Spinal cord (tissue), 10 donors: ENCODE measurements around the gene E4F1. TPM values are rescaled to one million over a fixed set of nuclear protein-coding genes. Genes with fewer than 3 reads are reported as not detected.

Experiments used
- DNase-seq, 6 donors: peaks; one replicate each; pipeline versions ENCODE4 v3.0.0 to v3.0.0-alpha.2; 2013 to 2015; ENCODE audit warnings: low spot score in 6 of 6, low read depth in 4 of 6
- H3K27ac ChIP-seq: one replicate; pipeline ENCODE4 v1.5.1; 2013; ENCODE audit warnings: low read depth, low read length, control low read depth
- H3K27me3 ChIP-seq: one replicate; pipeline ENCODE4 v1.6.1; 2013; ENCODE audit warnings: low read length; ENCODE audit not compliant: control insufficient read depth, insufficient read depth
- H3K36me3 ChIP-seq: one replicate; pipeline ENCODE4 v1.6.1; 2013; ENCODE audit warnings: low read length; ENCODE audit not compliant: control insufficient read depth, insufficient read depth
- H3K4me1 ChIP-seq: one replicate; pipeline ENCODE4 v1.6.1; 2013; ENCODE audit warnings: low read length; ENCODE audit not compliant: control insufficient read depth, insufficient read depth
- H3K4me3 ChIP-seq: one replicate; pipeline ENCODE4 v1.5.1; 2013; ENCODE audit warnings: low read depth, low read length, control low read depth
- H3K9me3 ChIP-seq: one replicate; pipeline ENCODE4 v1.6.1; 2013; ENCODE audit warnings: low read length; ENCODE audit not compliant: control insufficient read depth, insufficient read depth
- WGBS: methylation state at CpG from one replicate; pipeline ENCODE4 v1.1.5; 2013; ENCODE audit warnings: missing lambda C conversion rate; ENCODE audit not compliant: insufficient coverage; 5-methylcytosine and 5-hydroxymethylcytosine counted together
- polyA plus RNA-seq, 2 donors: library from polyadenylated mRNA; unstranded; fragments of 120-200 nt; gene quantifications; one replicate each; pipeline ENCODE4 v1.2.1, GENCODE V29; 2013; ENCODE audit not compliant: insufficient read length in 2 of 2
- total RNA-seq, 2 donors: library from RNA; depleted of rRNA in 1 of 2; stranded (reverse); fragments of 120-200 nt in 1 of 2; fragments of >200 nt in 1 of 2; gene quantifications; one replicate each; pipeline versions ENCODE4 v1.2.3 to v1.2.4, GENCODE V29; 2013 to 2014
- donor health status: healthy.

The E4F1 gene
- total and polyA plus RNA-seq, 4 donors, result 18.0 to 31.9 (median 29.5) TPM

DNA sequence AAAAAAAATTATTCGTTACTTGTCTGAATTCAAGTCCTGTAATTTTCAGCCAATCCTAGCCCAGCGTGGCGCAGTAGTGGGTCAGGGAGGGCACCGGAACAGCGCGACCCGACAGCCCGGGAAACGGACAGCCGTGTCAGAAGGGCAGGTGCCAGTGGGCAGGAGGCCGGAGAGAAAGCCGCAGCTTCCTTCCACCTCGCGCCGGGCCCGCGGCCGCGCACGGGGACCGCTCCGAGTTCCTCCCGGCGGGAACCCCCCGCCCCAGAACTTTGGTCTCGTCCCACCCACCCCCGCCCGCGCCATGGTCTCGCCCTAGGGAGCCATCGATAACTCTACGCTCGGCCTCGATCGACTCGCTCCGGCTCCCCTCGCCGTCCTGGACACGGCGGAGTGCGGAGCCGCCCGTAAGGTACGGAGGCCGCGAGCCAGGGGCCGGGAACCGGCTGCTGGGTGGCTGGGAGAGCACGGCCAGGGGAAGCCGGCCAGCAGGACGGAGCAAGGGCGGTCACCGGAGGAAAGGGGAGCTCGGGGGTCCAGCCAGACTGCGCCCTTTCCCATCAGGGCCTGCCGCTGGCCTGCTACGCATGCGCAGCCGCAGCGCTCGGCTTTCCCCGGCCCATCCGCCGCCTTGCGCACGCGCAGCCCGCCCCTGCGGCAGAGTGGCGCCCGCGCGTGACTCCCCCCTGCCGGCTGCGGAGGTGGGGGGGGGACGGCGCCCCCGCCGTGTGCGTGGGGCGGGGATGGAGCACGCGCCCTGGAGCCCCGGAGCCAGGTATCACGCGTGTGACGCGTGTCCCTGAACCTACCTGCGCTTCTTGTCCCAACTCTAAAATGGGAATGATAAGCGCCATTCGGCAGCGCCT, 18.1 kb upstream of the E4F1 start, which contains the start of gene MLST8:
MLST8 (plus strand) TSS at position 351 of the 863 bp plus-strand sequence. CDS start 632 bp downstream, outside the sequence.
- Histone ChIP-seq H3K9me3 (no peaks in the 10 kb centered on the region), H3K36me3 (peaks cover 43% of the 10 kb centered on the region), H3K4me3 (peak within 1 kb of the TSS; percentile 90), H3K27ac (peak within 1 kb of the TSS; percentile 95), H3K4me1 (peaks cover 30% of the 10 kb centered on the region), H3K27me3 (no peaks in the 10 kb centered on the region)
- peak; percentile 78 to 97 (median 83) for DNase-seq
- WGBS, result under 1% methylated on average over 89 of the region's 93 CpGs

DNA sequence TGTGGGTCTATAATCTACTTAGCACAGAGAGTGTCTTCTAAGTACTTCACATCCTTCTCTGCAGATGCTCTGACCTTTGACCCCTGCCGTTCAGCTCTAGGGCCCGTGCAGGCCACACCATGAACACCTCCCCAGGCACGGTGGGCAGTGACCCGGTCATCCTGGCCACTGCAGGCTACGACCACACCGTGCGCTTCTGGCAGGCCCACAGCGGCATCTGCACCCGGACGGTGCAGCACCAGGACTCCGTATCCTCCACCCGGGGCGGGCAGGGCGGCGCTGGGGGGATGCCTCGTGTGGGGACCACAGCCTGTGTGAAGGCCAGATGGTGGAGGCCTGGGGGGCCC, 17.5 kb upstream of the E4F1 start:
- DNase-seq, result no peak
- H3K4me3 ChIP-seq, result peak overlapping the region; percentile 90
- no peaks in the 10 kb centered on the region for H3K27me3 ChIP-seq
- peaks cover 49% of the 10 kb centered on the region for H3K36me3 ChIP-seq
- peak overlapping the region; percentile 57 for H3K27ac ChIP-seq
- H3K9me3 ChIP-seq, result no peaks in the 10 kb centered on the region
- 12% methylated on average over 16 of the region's 16 CpGs for WGBS
- H3K4me1 ChIP-seq, result peaks cover 37% of the 10 kb centered on the region

DNA sequence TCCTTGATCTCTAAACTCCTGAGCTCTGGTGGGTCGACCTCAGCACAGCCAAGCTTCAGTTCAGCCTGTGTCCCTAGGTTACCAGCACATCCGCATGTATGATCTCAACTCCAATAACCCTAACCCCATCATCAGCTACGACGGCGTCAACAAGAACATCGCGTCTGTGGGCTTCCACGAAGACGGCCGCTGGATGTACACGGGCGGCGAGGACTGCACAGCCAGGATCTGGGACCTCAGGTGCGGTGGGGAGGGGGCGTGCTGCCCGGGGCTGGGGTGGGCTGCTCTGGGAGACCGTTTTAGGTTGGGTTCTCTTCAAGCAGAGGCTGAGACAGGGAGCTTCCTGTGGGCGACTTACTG, 17.0 kb upstream of the E4F1 start:
- peaks cover 37% of the 10 kb centered on the region for H3K4me1 ChIP-seq
- WGBS, result 90% methylated on average over 13 of the region's 18 CpGs
- no peaks in the 10 kb centered on the region for H3K27me3 ChIP-seq

DNA sequence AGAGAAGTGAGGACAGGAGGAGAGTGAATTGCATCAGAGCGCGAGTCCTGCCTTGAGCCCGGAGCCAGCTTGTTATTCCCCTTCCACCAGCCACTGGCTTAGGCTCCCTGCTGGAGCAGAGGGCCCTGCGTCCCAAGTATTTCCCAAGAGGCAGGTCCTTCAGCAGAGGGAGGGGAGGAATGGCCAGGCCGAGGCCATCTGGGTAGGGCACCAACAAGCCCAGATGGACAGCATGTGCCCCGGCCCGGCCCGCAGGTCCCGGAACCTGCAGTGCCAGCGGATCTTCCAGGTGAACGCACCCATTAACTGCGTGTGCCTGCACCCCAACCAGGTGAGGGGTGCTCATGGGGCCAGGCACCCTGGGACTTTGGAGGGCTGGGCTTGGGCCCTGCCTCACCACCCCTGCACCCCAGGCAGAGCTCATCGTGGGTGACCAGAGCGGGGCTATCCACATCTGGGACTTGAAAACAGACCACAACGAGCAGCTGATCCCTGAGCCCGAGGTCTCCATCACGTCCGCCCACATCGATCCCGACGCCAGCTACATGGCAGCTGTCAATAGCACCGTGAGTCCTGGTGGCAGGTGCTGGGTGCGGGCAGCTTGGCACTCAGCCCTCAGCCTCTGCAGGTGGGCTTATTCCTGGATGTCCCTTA, 16.5 kb upstream of the E4F1 start:
- no peak for DNase-seq
- Histone ChIP-seq H3K9me3 (no peaks in the 10 kb centered on the region), H3K27me3 (no peaks in the 10 kb centered on the region), H3K4me1 (peaks cover 39% of the 10 kb centered on the region), H3K36me3 (peaks cover 59% of the 10 kb centered on the region), H3K27ac (no peak overlapping the region), H3K4me3 (no peak overlapping the region)
- WGBS, result 89% methylated on average over 20 of the region's 23 CpGs

More for the DNA sequence above, 17.0 kb upstream of the E4F1 start:
- peak overlapping the region; percentile 90 for H3K4me3 ChIP-seq
- DNase-seq, result no peak
- no peak overlapping the region for H3K27ac ChIP-seq
- H3K36me3 ChIP-seq, result peaks cover 54% of the 10 kb centered on the region
- H3K9me3 ChIP-seq, result no peaks in the 10 kb centered on the region

DNA sequence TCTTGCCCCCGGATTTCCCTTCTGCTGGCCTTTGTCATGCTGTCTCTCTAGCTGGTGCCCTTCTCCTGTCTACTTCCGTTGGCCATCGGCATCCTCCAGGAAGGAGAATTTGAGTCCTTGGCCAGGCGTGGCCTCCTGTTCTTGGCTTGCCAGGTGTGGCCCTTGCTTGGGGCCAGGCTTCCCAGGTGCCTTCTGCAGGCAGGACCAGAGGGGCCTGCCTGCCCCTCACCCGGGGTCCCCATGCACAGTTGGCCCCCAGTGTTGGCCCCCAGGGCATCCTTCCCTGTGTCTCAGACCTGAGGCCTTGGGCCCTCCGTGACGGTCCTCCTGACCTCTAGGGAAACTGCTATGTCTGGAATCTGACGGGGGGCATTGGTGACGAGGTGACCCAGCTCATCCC, 15.5 kb upstream of the E4F1 start:
- WGBS, result 96% methylated on average over 9 of the region's 9 CpGs
- H3K9me3 ChIP-seq, result no peaks in the 10 kb centered on the region
- no peaks in the 10 kb centered on the region for H3K27me3 ChIP-seq
- H3K36me3 ChIP-seq, result peaks cover 68% of the 10 kb centered on the region
- peaks cover 48% of the 10 kb centered on the region for H3K4me1 ChIP-seq
- H3K4me3 ChIP-seq, result no peak overlapping the region
- no peak for DNase-seq
- H3K27ac ChIP-seq, result no peak overlapping the region

DNA sequence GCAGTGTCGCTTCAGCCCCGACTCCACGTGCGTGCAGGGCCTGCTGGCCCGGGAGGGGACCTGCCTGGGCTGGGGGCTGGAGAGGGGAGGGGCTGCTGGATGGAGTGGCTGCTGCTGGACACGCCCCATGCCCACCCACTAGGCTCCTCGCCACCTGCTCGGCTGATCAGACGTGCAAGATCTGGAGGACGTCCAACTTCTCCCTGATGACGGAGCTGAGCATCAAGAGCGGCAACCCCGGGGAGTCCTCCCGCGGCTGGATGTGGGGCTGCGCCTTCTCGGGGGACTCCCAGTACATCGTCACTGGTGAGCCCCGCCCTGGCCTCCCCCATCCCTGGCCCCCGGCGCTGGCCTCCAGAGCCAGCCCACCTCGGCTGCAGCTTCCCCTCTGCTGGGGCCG, 15.1 kb upstream of the E4F1 start:
- no peak for DNase-seq
- Histone ChIP-seq H3K9me3 (no peaks in the 10 kb centered on the region), H3K4me3 (no peak overlapping the region), H3K27me3 (no peaks in the 10 kb centered on the region), H3K36me3 (peaks cover 73% of the 10 kb centered on the region), H3K4me1 (peaks cover 53% of the 10 kb centered on the region), H3K27ac (no peak overlapping the region)
- WGBS, result 76% methylated on average over 22 of the region's 23 CpGs

DNA sequence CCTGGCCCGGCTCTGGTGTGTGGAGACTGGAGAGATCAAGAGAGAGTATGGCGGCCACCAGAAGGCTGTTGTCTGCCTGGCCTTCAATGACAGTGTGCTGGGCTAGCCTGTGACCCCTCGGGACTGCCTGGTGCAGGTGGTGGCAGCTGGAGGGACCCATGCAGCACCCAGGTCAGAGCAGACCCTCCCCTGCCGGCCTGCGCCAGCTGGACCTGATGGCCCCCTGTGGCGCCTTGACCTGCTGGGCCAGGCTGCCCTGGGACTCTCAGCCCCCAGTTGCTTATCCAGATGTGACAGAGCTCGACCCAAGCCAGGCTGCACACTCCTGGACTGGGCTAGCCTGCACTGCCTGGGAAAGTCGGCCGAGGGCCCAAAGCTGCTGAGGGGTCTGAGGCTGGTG, 14.6 kb upstream of the E4F1 start:
- no peaks in the 10 kb centered on the region for H3K9me3 ChIP-seq
- H3K27me3 ChIP-seq, result no peaks in the 10 kb centered on the region
- peaks cover 73% of the 10 kb centered on the region for H3K36me3 ChIP-seq
- DNase-seq, result no peak
- H3K4me3 ChIP-seq, result no peak overlapping the region
- 93% methylated on average over 9 of the region's 9 CpGs for WGBS
- no peak overlapping the region for H3K27ac ChIP-seq
- H3K4me1 ChIP-seq, result peaks cover 57% of the 10 kb centered on the region

DNA sequence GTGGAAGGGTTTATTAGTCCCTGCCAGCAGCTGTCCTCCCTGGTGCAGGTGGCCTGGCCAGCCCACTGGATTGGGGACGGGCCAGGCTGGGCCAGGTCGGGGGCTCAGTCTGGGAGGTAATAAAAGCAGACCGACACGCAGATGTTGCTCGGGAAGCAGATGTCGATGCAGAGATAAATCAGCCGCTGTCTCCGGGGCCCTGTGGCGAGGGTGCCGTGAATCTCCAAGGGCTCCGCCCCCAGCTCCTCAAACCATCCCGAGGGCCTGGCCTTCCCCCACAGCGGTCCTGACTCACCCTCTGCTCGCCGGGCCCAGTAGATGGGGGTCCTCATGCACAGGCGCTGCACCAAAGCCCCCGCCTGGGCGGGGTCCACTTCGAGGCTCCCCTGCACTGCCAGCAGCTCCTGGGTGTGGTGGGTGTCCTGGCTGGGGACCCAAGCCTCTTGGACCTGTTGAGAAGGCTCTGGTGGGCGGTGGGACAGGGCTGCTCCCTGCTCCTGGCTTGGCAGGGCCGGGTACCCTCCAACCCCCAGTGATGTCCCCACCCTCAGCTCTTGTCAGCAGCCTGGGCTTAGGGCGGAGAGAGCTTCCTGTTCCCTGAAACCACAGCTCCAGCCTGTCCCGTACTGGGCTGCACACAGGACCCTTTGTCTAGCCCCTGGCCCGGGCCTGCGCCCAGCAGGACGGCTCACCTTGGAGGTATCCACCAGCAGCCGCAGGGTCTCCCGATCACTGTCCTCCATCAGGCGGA, 14.0 kb upstream of the E4F1 start:
- DNase-seq, result no peak
- H3K36me3 ChIP-seq, result peaks cover 73% of the 10 kb centered on the region
- no peaks in the 10 kb centered on the region for H3K27me3 ChIP-seq
- WGBS, result 73% methylated on average over 25 of the region's 29 CpGs
- H3K4me3 ChIP-seq, result no peak overlapping the region
- H3K4me1 ChIP-seq, result peaks cover 58% of the 10 kb centered on the region
- H3K27ac ChIP-seq, result no peak overlapping the region
- H3K9me3 ChIP-seq, result no peaks in the 10 kb centered on the region

DNA sequence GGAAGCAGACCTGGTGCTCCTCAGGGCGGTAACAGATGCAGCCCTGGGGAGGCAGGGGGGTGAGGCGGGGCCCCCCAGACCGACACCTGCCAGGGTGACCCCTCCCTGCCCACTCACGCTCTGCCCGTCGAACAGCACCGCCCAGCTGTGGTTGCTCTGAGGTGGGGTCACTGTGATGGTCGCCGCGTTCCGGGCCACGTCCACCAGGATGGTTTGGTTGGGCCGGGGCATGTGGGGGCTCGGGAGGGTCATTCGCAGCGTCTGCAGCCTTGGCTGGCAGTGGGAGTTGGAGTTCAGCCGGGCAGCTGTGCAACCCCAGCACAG, 13.4 kb upstream of the E4F1 start:
- H3K27me3 ChIP-seq, result no peaks in the 10 kb centered on the region
- H3K9me3 ChIP-seq, result no peaks in the 10 kb centered on the region
- H3K4me1 ChIP-seq, result peaks cover 52% of the 10 kb centered on the region
- no peak overlapping the region for H3K27ac ChIP-seq
- 89% methylated on average over 17 of the region's 17 CpGs for WGBS
- DNase-seq, result no peak
- H3K4me3 ChIP-seq, result no peak overlapping the region
- peaks cover 73% of the 10 kb centered on the region for H3K36me3 ChIP-seq
